ENCODE measurements around the gene POLR2L.

The POLR2L gene

DNA sequence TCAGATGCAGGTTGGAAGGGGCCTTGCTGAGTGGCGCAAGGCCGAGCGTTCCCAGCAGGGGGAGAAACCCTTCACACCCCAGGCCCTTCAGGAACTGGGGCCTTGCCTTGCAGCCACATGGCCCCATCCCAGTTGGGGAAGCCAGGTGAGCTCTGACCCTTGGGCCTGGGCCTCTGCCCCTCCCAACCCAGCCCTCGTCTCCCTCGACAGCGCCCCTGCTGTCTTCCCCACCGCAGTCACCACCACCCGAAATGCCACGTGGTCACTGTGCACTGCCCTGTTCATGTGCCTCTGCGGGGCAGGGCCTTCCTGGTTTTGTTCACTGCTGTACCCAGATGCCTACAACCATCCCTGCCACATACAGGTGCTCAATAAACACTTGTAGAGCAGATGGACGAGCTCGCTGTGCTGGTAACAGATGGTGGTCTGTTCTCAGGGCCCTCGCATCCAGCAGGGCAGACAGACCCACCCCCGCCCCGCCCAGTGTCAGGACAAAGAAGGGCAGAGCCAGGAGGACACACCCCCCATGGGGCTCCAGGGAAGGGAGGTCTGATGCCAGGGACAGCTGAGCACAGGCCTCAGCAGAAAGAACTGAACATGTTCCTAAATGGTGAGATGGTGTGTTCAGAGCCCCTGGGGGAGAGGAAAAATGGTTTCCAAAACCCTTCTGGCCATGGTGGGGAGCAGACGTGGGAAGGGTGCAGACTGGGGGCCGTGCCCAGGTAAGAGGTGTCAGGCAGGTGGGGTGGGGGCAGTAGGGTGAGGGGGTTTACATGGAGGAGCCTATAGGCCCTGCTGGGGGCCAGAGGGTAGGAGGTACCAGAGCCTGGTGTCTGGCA lies 3.7 kb downstream of the POLR2L start:
- peak; percentile 41 for DNase-seq (ENCODE audit: low read depth, low spot score)

DNA sequence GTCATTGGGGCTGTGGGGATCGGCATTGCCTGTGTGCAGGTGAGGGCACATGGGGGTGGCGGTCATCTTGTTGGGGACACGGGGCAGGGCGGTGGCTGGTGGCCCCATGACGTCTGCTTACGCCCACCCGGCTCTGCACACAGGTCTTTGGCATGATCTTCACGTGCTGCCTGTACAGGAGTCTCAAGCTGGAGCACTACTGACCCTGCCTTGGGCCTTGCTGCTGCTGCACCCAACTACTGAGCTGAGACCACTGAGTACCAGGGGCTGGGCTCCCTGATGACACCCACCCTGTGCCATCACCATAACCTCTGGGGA lies 4.4 kb downstream of the POLR2L start:
- no peak for DNase-seq (ENCODE audit: low read depth, low spot score)

DNA sequence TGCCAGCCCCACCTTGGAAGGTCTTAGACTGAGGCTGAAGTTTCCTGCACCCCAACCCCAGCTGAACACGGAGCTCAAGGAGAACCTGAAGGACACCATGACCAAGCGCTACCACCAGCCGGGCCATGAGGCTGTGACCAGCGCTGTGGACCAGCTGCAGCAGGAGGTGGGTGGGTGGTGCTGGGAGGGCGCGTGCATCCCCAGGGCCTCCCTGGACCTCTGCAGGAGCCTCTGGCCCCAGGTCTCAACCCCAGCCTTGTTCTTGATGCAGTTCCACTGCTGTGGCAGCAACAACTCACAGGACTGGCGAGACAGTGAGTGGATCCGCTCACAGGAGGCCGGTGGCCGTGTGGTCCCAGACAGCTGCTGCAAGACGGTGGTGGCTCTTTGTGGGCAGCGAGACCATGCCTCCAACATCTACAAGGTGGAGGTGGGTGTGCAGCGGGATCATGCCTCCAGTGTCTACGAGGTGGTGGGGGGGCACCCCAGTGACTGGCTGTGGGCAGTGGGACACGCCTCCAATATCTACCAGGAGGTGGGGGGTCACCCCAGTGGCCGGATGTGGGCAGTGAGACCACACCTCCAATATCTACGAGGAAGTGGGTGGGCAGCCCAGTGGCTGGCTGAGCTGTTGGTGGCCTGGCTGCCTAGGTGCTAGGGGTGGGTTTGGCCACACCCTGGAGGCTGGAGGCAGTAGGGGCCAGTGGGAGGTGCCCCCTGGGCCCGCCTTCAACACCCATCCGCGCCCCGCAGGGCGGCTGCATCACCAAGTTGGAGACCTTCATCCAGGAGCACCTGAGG lies 4.9 kb downstream of the POLR2L start:
- DNase-seq (ENCODE audit: low read depth, low spot score) = no peak

DNA sequence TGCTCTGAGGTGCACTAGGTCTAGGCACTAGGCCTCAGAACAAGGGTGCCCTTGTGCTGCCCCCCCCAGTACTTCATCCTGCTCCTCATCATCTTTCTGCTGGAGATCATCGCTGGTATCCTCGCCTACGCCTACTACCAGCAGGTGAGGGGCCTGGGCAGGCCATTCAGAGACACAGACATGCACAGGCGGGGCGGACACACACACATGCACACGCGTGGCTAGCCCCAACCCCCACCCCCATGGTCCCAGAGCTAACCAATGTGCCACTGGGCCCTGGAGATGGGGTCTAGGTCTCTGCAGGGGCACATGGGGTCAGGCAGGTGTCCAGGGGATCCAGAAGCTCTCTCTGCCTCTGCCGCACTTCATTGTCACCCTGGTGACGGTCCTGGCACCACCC lies 5.6 kb downstream of the POLR2L start:
- no peak for DNase-seq (ENCODE audit: low read depth, low spot score)

DNA sequence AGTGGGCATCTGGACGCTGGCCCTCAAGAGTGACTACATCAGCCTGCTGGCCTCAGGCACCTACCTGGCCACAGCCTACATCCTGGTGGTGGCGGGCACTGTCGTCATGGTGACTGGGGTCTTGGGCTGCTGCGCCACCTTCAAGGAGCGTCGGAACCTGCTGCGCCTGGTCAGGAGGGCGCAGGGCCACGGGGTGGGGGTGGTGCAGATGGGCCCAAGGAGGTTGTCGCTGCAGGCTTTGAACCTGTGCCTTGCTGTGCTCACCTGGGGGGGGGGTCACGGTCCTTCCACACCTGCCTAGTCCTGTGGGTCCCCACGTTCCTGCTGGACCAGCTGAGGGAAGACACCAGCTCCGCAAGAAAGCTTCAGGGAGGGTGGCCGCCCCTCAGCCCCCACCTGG lies 6.1 kb downstream of the POLR2L start:
- DNase-seq (ENCODE audit: low read depth, low spot score) = no peak

DNA sequence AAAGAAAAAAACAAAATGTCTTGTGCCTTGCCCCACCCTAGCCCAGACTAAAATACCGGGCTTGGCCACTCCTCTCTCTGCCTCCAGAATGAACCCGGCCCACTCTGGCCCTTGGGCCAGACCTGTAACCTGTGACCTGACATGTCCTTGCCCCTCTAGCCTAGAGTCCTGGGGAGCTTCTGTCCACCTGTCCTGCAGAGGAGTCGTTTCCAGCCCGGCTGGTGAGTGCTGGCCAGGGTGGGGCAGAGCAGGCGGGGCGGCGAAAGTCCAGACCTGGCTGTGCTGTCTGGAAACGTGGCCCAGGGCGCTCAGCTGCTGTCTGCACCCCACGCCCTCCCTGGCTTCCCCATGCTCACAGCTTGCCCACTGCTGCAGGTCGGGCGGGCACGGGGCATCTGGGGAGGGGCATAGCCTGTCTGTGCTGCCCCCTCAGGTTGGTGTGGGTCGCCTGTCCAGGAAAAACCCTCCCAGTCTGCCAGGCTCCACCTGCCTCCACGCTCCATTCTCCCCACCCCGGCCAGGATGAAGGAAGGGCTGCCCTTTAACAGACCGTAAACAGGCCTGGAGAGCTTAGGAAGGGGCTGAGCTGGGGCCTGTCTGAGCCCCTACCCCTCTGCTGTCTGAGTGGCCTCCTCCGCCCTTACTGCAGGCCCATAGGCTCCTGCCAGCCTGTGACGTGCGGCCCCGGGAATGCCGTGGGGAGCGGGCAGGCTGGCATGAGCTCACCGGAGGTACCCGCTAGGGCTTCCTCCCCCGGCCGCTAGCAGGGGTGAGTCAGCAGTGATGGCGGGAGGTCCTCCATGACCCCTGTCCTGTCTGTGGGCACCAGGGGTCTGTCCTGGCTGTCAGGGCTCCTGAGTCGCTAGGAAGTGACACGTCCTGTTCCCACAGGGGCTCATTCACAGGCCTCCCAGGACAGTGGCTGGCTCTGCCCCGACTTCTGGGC lies 7.7 kb downstream of the POLR2L start:
- peak; percentile 95 for DNase-seq (ENCODE audit: low read depth, low spot score)

DNA sequence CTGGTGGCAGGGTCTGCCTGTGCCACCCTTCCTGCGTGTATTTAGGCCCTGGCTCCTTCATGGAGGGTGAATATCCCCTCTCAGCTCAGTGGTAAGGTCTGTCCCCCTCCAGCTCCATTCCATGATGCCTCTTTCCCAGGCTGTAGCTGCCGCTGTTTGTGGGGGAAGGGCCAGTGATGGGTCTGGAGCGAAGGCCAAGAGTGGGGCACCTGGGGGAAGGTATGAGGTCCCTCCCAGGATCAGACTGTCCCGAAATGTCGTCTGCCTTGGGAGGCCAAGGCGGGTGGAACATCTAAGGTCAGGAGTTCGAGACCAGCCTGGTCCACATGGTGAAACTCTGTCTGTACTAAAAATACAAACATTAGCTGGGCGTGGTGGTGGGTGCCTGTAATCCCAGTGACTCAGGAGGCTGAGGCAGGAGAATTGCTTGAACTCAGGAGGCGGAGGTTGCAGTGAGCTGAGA lies 8.4 kb downstream of the POLR2L start:
- DNase-seq (ENCODE audit: low read depth, low spot score) = peak; percentile 40

DNA sequence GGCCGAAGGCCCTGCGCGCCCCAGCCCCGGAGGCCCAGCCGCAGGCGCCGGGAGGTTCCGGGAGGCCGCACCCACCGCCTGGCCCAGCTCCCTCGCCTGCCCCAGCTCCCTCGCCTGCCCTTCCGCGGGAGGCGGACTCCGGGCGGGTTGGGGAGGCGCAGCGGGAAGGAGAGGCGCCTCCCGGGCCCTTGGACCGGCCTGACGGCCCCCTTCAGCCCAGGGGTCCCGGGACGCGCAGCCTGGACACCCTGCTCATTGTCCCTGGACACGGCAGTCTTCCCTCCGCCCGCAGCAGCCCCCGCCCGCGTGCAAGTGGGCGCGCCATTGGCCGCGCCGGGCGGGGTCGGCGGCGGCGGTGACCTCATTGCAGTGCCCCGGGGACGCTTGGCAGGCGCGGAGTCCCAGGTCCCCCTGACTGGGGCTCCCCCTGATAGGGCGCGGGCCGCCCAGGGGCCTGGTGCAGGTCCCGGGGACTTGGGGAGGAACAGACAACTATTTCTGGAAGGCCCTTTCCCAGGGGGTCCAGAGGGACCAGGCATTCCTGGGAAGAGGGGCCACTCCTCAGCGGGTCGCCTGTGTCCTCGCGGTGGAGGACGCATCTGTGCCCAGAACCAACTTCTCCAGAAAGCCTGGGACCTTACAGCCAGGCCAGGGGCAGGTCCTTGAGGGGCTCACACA lies 9.1 kb downstream of the POLR2L start:
- DNase-seq (ENCODE audit: low read depth, low spot score) = peak; percentile 78

DNA sequence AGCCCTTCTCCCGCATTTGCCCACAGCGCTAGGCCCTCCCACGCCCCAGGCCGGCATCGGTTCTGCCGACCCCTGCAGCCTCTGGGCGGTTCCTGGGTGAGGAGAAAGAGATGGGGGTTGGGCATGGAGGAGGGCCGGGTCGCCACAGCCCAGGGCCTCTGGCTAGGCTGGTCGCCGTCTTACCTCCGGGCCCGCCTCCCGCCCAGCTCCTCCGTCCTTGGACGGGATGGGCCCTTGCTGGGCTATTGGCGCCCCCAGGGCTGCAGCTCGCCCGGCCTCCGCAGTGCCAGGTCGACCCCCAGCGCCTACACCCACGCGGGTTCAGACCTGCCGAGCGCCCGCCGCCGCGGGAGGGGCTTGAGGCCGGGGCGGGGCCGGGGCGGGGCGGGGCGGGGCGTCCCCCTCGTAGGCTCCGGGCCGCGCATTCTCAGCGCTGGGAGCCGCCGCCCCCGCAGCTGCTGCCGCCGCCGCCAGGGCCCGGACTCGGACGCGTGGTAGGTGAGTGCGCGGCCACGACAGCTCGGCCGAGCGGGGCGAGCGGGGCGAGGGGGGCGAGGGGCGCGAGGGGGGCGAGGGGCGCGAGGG lies 9.7 kb downstream of the POLR2L start, which contains the start of gene CD151:
Gene CD151, plus strand, starts transcription at position 424 of the 585 bp plus-strand sequence. CDS start 3,118 bp downstream, outside the sequence.
- DNase-seq (ENCODE audit: low read depth, low spot score) = peak; percentile 86

DNA sequence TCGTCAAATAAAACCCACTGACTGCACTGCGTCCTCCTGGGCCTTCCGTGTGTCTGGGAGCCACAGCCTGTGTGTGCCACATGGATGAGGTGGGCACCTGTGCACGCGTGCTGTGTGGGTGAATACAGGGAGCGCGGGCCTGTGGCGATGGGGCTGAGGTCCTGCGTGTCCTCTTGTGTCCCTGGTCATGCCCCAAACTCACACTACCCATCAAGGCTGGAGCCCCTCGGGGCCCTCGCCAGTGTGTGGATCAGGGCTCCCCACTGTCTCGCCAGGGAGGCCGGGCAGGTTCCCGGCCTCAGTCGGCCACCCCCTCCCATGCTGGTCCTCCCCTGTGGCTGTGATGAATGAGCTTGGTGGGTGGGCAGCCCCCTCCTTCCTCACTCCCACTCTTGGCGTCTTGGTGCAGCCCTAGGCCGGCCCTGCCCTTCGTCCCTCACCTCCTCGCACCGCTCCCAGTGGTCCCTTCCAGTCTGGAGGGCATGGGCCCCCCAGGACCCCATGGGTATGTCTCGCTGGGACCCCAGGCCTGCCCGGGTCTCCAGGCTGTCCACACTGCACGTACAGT lies 10.3 kb downstream of the POLR2L start:
- no peak for DNase-seq (ENCODE audit: low read depth, low spot score)

DNA sequence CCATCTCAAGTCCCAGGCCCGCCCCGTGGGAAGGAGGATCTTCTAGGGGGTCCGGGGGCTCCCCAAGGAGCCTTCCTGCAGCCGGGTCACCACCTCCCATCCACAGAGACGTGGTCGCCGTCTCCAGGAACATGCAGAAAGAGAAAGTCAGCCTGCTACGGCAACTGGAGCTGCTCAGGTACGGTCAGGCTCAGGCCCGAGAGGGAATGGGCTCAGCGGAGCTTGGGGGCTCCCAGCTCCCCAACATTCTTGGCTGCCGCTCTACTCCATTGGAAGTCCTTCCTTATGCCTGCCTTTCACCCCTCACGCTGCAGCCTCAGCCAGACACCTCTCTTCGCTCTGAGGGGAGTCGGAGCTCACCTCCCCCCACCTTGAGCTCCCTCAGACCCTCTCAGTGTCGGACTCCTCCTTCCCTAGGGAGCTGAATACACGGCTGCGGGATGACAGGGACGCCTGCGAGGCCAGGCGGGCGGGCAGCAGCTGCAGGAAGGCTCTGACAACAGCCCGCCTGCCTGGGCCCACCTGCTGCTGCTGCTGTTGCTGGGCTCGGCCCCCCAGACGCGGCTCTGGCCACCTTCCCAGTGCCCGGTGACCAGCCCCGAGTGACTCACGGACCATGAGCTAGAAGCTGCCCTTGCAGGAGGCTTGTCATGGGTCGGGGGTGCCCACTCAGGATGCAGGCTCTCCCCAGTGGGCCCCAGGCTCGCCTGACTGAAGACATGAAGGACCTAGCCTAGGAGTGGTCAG lies 11.0 kb downstream of the POLR2L start:
- DNase-seq (ENCODE audit: low read depth, low spot score) = peak; percentile 83

DNA sequence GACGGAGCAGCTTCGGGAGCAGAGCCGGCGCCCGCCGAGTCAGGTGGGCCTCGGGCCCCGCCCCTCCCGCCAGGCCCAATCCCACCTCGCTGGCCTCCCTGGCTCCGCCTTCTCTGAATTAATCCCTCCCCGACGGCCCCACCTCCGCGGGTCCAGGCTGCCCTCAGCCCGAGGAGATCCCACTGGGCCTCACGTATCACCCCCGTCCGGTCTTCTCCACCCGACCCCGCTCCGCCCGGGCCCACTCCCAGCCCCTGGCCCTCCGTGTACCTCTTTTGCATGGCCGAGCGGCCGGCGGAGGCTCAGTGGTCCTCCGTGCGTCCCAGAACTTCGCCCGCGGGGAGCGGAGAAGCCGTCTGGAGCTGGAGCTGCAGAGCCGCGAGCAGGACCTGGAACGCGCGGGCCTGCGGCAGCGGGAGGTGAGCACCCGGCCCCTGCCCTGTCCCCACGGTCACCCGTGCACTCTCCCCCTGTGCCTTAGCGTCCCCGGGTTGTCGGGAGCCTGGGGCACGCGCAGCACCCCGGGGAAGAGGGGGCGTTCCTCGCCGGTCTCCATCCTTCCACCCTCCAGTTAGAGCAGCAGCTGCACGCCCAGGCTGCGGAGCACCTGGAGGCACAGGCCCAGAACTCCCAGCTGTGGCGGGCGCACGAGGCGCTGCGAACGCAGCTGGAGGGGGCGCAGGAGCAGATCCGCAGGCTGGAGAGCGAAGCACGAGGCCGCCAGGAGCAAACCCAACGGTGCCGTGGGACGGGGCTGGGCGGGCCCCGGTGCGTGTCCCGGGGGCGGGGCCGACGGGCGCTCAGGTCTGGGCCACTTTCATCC lies 11.8 kb downstream of the POLR2L start:
- peak; percentile 91 for DNase-seq (ENCODE audit: low read depth, low spot score)

DNA sequence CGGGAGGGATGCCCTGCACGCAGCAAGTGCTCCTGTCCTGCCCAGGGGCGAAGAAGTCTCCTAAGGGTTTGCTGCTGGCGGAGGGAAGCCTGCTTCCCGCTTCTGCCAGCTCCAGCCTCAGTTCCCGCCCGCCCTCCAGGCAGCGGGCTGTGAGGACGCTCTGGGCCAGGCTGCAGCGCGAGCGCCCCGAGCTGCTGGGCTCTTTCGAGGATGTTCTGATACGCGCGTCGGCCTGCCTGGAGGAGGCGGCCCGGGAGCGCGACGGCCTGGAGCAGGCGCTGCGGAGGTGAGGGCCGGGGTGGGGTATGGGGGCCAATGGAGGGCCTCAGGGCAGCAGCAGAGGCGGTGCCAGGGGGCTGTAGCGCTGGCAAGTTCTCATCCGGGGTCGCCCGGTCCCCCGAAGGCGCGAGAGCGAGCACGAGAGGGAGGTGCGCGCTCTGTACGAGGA lies 12.5 kb downstream of the POLR2L start:
- no peak for DNase-seq (ENCODE audit: low read depth, low spot score)

DNA sequence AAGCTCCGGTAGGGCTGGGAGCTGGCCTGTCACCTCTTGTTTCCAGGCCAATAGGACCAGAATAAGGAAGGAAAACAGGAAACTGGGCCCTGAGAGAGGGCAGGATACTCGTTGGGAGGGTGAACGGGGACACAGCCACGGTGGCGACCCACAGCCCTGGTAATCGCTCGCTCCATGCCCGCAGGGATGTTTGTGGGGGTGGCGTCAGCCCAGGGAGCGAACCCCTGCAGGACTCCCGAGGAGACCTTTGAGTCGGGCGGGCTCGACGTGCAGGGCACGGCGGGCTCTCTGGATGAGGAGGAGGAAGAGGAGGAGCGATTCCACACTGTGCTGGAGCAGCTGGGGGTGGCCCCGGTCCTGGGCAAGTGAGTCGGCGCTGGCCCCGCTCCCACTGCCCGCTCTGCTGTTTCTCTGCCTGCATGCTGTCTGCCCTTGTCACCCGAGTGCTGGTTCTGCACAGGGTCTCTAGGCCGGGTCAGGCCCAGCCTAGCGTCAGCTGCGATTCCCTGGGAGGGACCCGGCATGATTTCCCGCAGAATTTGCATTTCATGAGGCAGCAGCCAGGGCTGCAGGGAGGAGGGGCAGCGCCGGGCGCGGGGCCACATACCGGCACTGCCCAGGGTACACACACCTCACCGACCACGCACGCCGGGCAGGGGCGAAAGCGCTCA lies 13.0 kb downstream of the POLR2L start:
- DNase-seq (ENCODE audit: low read depth, low spot score) = peak; percentile 76

DNA sequence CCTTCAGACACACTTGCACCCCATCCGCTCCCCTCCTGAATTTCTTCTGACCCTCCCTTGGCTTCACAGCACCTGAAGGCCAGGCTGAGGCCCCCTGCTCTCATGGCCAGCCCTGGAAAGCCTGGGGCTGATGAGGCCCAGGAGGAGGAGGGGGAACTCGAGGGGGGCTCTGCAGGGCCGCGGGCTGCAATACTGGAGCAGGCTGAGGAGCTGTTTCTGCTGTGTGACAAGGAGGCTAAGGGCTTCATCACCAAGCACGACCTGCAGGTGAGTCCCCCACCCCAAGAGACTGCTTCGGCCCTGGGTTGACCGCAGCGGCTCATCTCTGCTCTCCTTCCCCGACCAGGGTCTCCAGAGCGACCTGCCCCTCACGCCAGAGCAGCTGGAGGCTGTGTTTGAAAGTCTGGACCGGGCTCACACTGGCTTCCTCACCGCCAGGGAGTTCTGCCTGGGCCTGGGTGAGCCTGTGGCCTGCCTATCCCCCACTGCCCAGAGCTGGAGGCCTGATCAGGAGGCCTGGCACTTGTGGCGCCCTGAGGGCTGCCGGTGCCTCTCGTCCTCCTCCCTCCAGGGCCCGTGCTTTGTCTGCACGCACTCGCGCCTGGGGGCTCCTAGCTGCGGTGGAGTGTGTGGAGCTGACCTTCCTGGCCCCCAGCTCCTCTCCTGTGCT lies 13.7 kb downstream of the POLR2L start:
- DNase-seq (ENCODE audit: low read depth, low spot score) = peak; percentile 28

DNA sequence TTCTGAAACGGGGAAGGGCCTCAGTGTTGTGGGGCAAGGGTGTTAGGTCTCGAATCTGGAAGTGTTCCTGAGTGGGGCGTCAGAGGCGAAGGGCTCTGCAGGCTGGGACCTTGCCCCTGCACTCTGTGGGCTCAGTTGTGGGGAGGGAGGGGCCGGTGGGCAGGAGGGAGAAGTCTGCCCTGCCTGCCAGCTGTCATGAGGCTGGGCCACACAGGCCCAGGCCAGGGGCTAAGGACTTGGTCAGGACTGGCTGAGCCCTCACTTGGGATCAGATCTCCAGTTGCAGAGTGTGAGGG lies 14.5 kb downstream of the POLR2L start, which contains the start of gene CRACR2B:
Gene CRACR2B, plus strand, starts transcription at position 23 of the 296 bp plus-strand sequence. CDS start 689 bp downstream, outside the sequence.
- no peak for DNase-seq (ENCODE audit: low read depth, low spot score)

DNA sequence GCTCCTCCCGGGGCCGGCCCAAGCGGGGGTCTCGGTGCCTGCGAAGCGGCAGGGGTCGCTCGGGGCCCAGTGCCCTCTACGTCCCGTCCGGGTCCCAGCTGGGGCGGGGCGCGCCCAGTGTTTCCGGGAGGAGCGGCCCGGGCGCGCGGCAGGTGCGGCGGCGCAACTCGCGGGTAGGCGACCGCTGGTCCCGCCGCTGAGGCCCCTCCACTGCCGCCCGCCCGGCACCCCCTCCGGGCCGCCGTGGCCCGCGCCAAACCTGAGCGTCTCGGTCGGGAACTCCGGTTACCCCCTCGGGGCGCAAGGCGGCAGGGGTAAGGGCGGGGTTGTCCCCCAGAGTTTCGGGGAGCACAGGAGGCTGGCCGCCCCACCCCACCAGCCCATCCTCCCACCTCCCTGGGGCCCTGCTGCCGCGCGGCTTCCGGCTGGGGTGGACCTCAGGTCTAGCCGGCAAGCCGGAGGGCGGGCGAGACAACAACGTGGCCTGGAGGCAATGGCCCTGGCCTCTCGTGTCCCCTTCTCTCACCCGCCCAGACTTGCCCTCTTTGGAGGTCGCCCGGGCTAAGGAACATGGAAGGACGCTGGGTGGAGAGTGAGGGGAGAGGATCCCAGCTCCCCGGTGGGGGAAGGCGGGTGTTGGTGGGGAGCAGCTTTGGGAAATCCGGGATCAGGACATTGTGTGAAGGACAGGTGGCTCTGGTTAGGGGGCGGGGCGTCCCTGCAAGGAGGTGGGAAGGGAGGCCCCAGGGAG lies 15.0 kb downstream of the POLR2L start:
- no peak for DNase-seq (ENCODE audit: low read depth, low spot score)
